Activated CD8-positive, alpha-beta T cell treated with anti-CD3 and anti-CD28 coated beads for 36 hours (primary cell): ENCODE measurements around the gene KCP. TPM values are rescaled to one million over a fixed set of nuclear protein-coding genes. Genes with fewer than 3 reads are reported as not detected.

ENCODE experiments used
- ATAC-seq: fragments of 200-7000 bp; cut with Tn5 transposase; one replicate; pipeline ENCODE4 v1.10.0; 2021; ENCODE audit warnings: mild to moderate bottlenecking, moderate library complexity
- CTCF ChIA-PET: fragments of 350-600 bp; sonication (Branson Sonifier 250); formaldehyde crosslinking; loops from one replicate; lab custom pipeline; 2021; ENCODE audit warnings: antibody characterized with exemption; lab: Charles Lee
- POLR2A ChIA-PET: fragments of 350-600 bp; sonication (Branson Sonifier 250); formaldehyde crosslinking; loops from one replicate; lab custom pipeline; 2021; ENCODE audit warnings: antibody characterized with exemption; lab: Charles Lee
- DNase-seq: peaks from one replicate; pipeline ENCODE4 v3.0.0-alpha.2; 2020
- H3K27ac Mint-ChIP-seq: one replicate; pipeline ENCODE4 v1.8.0; 2021; ENCODE audit warnings: mild to moderate bottlenecking, mixed read lengths
- H3K27me3 Mint-ChIP-seq: one replicate; pipeline ENCODE4 v1.8.0; 2021; ENCODE audit warnings: mixed read lengths
- H3K36me3 Mint-ChIP-seq: one replicate; pipeline ENCODE4 v1.8.0; 2021; ENCODE audit warnings: low read depth, mixed read lengths
- H3K4me1 Mint-ChIP-seq: one replicate; pipeline ENCODE4 v1.8.0; 2021; ENCODE audit warnings: low read depth, mixed read lengths
- H3K4me3 Mint-ChIP-seq: one replicate; pipeline ENCODE4 v1.8.0; 2021; ENCODE audit warnings: mild to moderate bottlenecking, moderate library complexity, mixed read lengths
- H3K9me3 Mint-ChIP-seq: one replicate; pipeline ENCODE4 v1.8.0; 2021; ENCODE audit warnings: mixed read lengths
- CTCF ChIP-seq: fragments of 200-600 bp; IDR thresholded peaks from one replicate; pipeline ENCODE4 v1.8.0; 2022; ENCODE audit warnings: antibody characterized with exemption, mild to moderate bottlenecking
- intact Hi-C: fragments of 100-400 bp; cut with micrococcal nuclease; formaldehyde crosslinking; loops from one replicate; pipeline ENCODE4 v1.10.0; 2022
- total RNA-seq, 2 experiments: library from RNA; stranded (reverse); gene quantifications; one replicate each; pipeline ENCODE4 v1.2.3, GENCODE V29; 2021

The KCP gene
- total RNA-seq, 2 experiments from 2014 or later, result not detected

GRCh38 chr7:128878226-128879105, 32.0 kb downstream of the KCP start:
- ChIA-PET CTCF (interaction anchor here (1.0 to 8.9 kb wide), 4 partner anchors 9 to 216 kb away, joined by 3 to 100 read pairs (median 8); partner anchors contain the start of gene ATP6V1F), POLR2A (no interaction called here)
- TF ChIP-seq CTCF, result no peak
- ATAC-seq (no peak), DNase-seq (no peak)
- Mint-ChIP-seq H3K4me3 (no peak overlapping the region), H3K36me3 (no peaks in the 10 kb centered on the region), H3K27ac (no peak overlapping the region), H3K9me3 (no peaks in the 10 kb centered on the region), H3K27me3 (no peaks in the 10 kb centered on the region), H3K4me1 (peaks cover under 1% of the 10 kb centered on the region)
- intact Hi-C loops, result loop anchor here (10.0 kb wide), 1 partner anchor 264 kb away; no protein-coding TSS in a partner anchor

GRCh38 chr7:128877756-128878120, 32.8 kb downstream of the KCP start:
- ATAC-seq (no peak), DNase-seq (no peak)
- no peaks in the 10 kb centered on the region for H3K27me3 Mint-ChIP-seq
- H3K36me3 Mint-ChIP-seq, result no peaks in the 10 kb centered on the region
- TF ChIP-seq CTCF, result no peak
- CTCF ChIA-PET, result interaction anchor here (1.4 to 8.9 kb wide), 2 partner anchors 15 to 217 kb away, joined by 3 to 100 read pairs; partner anchors contain the start of gene ATP6V1F
- POLR2A ChIA-PET, result no interaction called here
- no peak overlapping the region for H3K4me3 Mint-ChIP-seq
- H3K4me1 Mint-ChIP-seq, result no peaks in the 10 kb centered on the region
- no peak overlapping the region for H3K27ac Mint-ChIP-seq
- no peaks in the 10 kb centered on the region for H3K9me3 Mint-ChIP-seq
- intact Hi-C loops, result loop anchor here (10.0 kb wide), 1 partner anchor 263 kb away; no protein-coding TSS in a partner anchor

- intact Hi-C loops, result loop anchor here (10.0 kb wide), 1 partner anchor 262 kb away; no protein-coding TSS in a partner anchor
- no peak overlapping the region for H3K4me3 Mint-ChIP-seq
- DNase-seq, result no peak
- H3K9me3 Mint-ChIP-seq, result no peaks in the 10 kb centered on the region
- POLR2A ChIA-PET, result no interaction called here
- no peaks in the 10 kb centered on the region for H3K27me3 Mint-ChIP-seq
- H3K4me1 Mint-ChIP-seq, result no peaks in the 10 kb centered on the region
- H3K27ac Mint-ChIP-seq, result no peak overlapping the region
- H3K36me3 Mint-ChIP-seq, result no peaks in the 10 kb centered on the region
- CTCF ChIA-PET, result interaction anchor here (1.4 kb wide), 1 partner anchor 217 kb away, joined by 3 read pairs; no protein-coding TSS in a partner anchor
- no peak for ATAC-seq
- TF ChIP-seq CTCF, result no peak
Measured at GRCh38 chr7:128876978-128877755, 33.3 kb downstream of the KCP start.

GRCh38 chr7:128876586-128876977, 33.9 kb downstream of the KCP start:
- intact Hi-C loops, result loop anchor here (10.0 kb wide), 1 partner anchor 262 kb away; no protein-coding TSS in a partner anchor
- TF ChIP-seq CTCF, result no peak
- ATAC-seq, result no peak
- Mint-ChIP-seq H3K36me3 (no peaks in the 10 kb centered on the region), H3K27me3 (no peaks in the 10 kb centered on the region), H3K4me3 (no peak overlapping the region), H3K27ac (no peak overlapping the region), H3K4me1 (no peaks in the 10 kb centered on the region), H3K9me3 (no peaks in the 10 kb centered on the region)
- ChIA-PET CTCF (no interaction called here), POLR2A (no interaction called here)
- no peak for DNase-seq
